ENCODE data around the gene LAMA2. TPM values are rescaled to one million over a fixed set of nuclear protein-coding genes. Genes with fewer than 3 reads are reported as not detected.

The LAMA2 gene
- total and polyA plus RNA-seq, 2 of the 8 experiments (the other 6 are each of a cell fraction or from before 2014, with no cell fraction given), result 1.3 to 3.8 TPM

- Histone ChIP-seq H3K56ac (replicated peaks; ENCODE audit: insufficient read length, low read depth, low read length) (no peak overlapping the region), H3K9ac (replicated peaks in 1 of 4; ENCODE audit: extremely low read depth in 1 of 4, low read depth in 3 of 4, low read length in 3 of 4) (no peak overlapping the region), H3K4me3 (ENCODE audit: extremely low read depth in 1 of 4, insufficient read depth in 2 of 4, low read depth in 3 of 4, low read length in 4 of 4) (no peak overlapping the region), H4K5ac (ENCODE audit: insufficient read length, low read depth, low read length) (no peak overlapping the region), H3K9me3 (ENCODE audit: insufficient read depth in 2 of 2, low read depth in 1 of 2, low read length in 1 of 2) (no peaks in the 10 kb centered on the region), H3K4me2 (ENCODE audit: insufficient read depth in 1 of 2, low read depth in 2 of 2, low read length in 2 of 2) (no peak overlapping the region), H3K18ac (ENCODE audit: extremely low read depth, low read length) (no peak overlapping the region), H3K23ac (ENCODE audit: insufficient read length) (no peak overlapping the region), H4K8ac (ENCODE audit: extremely low read depth, insufficient read depth, low read length) (no peak overlapping the region), H2BK5ac (ENCODE audit: low read depth, low read length) (no peak overlapping the region), H3K79me1 (ENCODE audit: low read depth, low read length) (no peaks in the 10 kb centered on the region), H3K14ac (ENCODE audit: insufficient read length) (no peak overlapping the region), H2BK20ac (ENCODE audit: low read length) (no peak overlapping the region), H3K23me2 (ENCODE audit: low read depth, low read length) (no peaks in the 10 kb centered on the region), H3K36me3 (ENCODE audit: control insufficient read depth in 2 of 4, insufficient read depth in 4 of 4, low read length in 3 of 4) (no peaks in the 10 kb centered on the region), H4K91ac (replicated peaks; ENCODE audit: insufficient read length, low read length) (no peak overlapping the region), H4K20me1 (replicated peaks in 1 of 2; ENCODE audit: control insufficient read depth in 1 of 2, insufficient read depth in 2 of 2, low read length in 2 of 2) (no peaks in the 10 kb centered on the region), H3K79me2 (ENCODE audit: control insufficient read depth in 1 of 2, insufficient read depth in 2 of 2, low read length in 2 of 2) (no peaks in the 10 kb centered on the region), H3K4me1 (replicated peaks in 1 of 4; ENCODE audit: control insufficient read depth in 3 of 4, insufficient read depth in 4 of 4, low read length in 3 of 4) (no peaks in the 10 kb centered on the region), H3K27ac (ENCODE audit: low read depth, low read length) (no peak overlapping the region), H2BK12ac (ENCODE audit: low read depth, low read length) (no peak overlapping the region), H2BK15ac (ENCODE audit: low read length) (no peak overlapping the region), H3K4ac (replicated peaks; ENCODE audit: insufficient read length, low read depth, low read length) (no peak overlapping the region), H2AK5ac (ENCODE audit: low read depth, low read length) (no peak overlapping the region), H2AFZ (ENCODE audit: low read length) (no peak overlapping the region), H2BK120ac (replicated peaks; ENCODE audit: low read depth, low read length) (no peak overlapping the region), H3K27me3 (replicated peaks in 1 of 4; ENCODE audit: control insufficient read depth in 3 of 4, extremely low read depth in 1 of 4, insufficient read depth in 3 of 4, low read length in 3 of 4) (no peaks in the 10 kb centered on the region)
- FAIRE-seq, result no peak
- 79% methylated on average over 2 of the region's 2 CpGs; no CpG with 5 or more reads in 1 of the 2 experiments for WGBS, 2 experiments (ENCODE audit: extremely low coverage in 1 of 2, insufficient coverage in 1 of 2, insufficient read length in 1 of 2, insufficient replicate concordance in 2 of 2, low coverage in 1 of 2, low lambda C conversion rate in 2 of 2, missing lambda C conversion rate in 1 of 2)
- no peak for DNase-seq (ENCODE audit: low read depth in 1 of 2, low spot score in 2 of 2)
- ChIA-PET POLR2A (ENCODE audit: partially characterized antibody) (no interaction called here), CTCF (ENCODE audit: partially characterized antibody) (interaction anchor here (0.6 kb wide), 1 partner anchor 95 kb away, joined by 3 read pairs; no protein-coding TSS in a partner anchor)
- no peak for TF ChIP-seq POU5F1 (IDR thresholded peaks at IDR 0.05; ENCODE audit: low read depth, low read length)
- no peak for TF ChIP-seq GABPA (IDR thresholded peaks at IDR 0.05; ENCODE audit: borderline replicate concordance, insufficient read depth, low read length)
- no peak for TF ChIP-seq TEAD4 (IDR thresholded peaks at IDR 0.05; ENCODE audit: low read depth, low read length)
- TF ChIP-seq BACH1 (IDR thresholded peaks at IDR 0.05; ENCODE audit: low read length), result no peak
- no peak for TF ChIP-seq ZNF274 (IDR thresholded peaks at IDR 0.05; ENCODE audit: borderline replicate concordance, extremely low read depth, low read length)
- no peak for TF ChIP-seq JUND (IDR thresholded peaks at IDR 0.05; ENCODE audit: low read length)
- TF ChIP-seq RBBP5 (IDR thresholded peaks at IDR 0.05; ENCODE audit: borderline replicate concordance, low read depth, low read length), result no peak
- no peak for TF ChIP-seq ATF2 (IDR thresholded peaks at IDR 0.05; ENCODE audit: low read length)
- no peak for TF ChIP-seq BCL11A (IDR thresholded peaks at IDR 0.05; ENCODE audit: low read depth in 2 of 2, low read length in 2 of 2)
Observed at GRCh38 chr6:129346964-129347363, 464.0 kb downstream of the LAMA2 start.
